GM12878 (cell line): ENCODE measurements around the gene SRRM3. TPM values are rescaled to one million over a fixed set of nuclear protein-coding genes. Genes with fewer than 3 reads are reported as not detected.
"Not testable (repeated sequence)": the region's sequence is repeated elsewhere in the genome, so short reads cannot be mapped to it uniquely, and the experiment has no call there.

Experiments
- ATAC-seq: fragments of 200-7000 bp; cut with Tn5 transposase; 3 replicates; pipeline ENCODE4 v1.9.1; 2020; ENCODE audit warnings: mild to moderate bottlenecking, moderate library complexity
- BruUV-seq: library from RNA; stranded (reverse); fragments of 400-500 nt; replicated peaks from 2 replicates; lab custom pipeline; 2021; lab: Mats Ljungman, UMichigan
- CTCF ChIA-PET: fragments of 300-600 bp; sonication (Branson Sonifier 250); formaldehyde crosslinking; extraction: SDS; loops from one replicate; lab custom pipeline; 2021; ENCODE audit warnings: inconsistent platforms; lab: Yijun Ruan, JAX
- POLR2A ChIA-PET: fragments of 350-600 bp; formaldehyde crosslinking; extraction: SDS; loops from one replicate; lab custom pipeline; 2021; ENCODE audit warnings: inconsistent platforms; lab: Charles Lee
- RAD21 ChIA-PET: fragments of 300-600 bp; sonication (Branson Sonifier 250); formaldehyde crosslinking; loops from one replicate; lab custom pipeline; 2023; ENCODE audit warnings: antibody characterized with exemption; ENCODE audit not compliant: unreplicated experiment; lab: Charles Lee
- SMC1A ChIA-PET: fragments of 300-600 bp; sonication (Branson Sonifier 250); formaldehyde crosslinking; loops from one replicate; lab custom pipeline; 2023; ENCODE audit not compliant: unreplicated experiment, uncharacterized antibody; lab: Charles Lee
- DNase-seq: peaks from one replicate; pipeline ENCODE4 v3.0.0-alpha.2; 2011; ENCODE audit warnings: low read depth, low spot score
- FAIRE-seq: peaks from 3 replicates; lab custom pipeline; 2011; peaks lifted over from hg19 to GRCh38; lab: Jason Lieb, UNC
- H2AFZ ChIP-seq: 2 replicates; pipeline ENCODE4 v1.6.0; 2011; ENCODE audit warnings: low read depth, low read length, control low read depth; ENCODE audit not compliant: control insufficient read depth
- H3K27ac ChIP-seq: 2 replicates; pipeline ENCODE4 v1.5.1; 2011; ENCODE audit warnings: control low read depth; ENCODE audit not compliant: control insufficient read depth, insufficient read depth
- H3K27me3 ChIP-seq, 2 experiments: replicated peaks in 1 of 2; 2 replicates each; pipeline versions ENCODE4 v1.6.0 to v1.6.1; 2011; ENCODE audit warnings: low read length in 1 of 2; ENCODE audit not compliant: control insufficient read depth in 2 of 2, insufficient read depth in 2 of 2
- H3K36me3 ChIP-seq, 2 experiments: 2 replicates each; pipeline ENCODE4 v1.5.1; 2011; ENCODE audit warnings: low read length in 1 of 2; ENCODE audit not compliant: control insufficient read depth in 2 of 2, insufficient read depth in 2 of 2
- H3K4me1 ChIP-seq: 2 replicates; pipeline ENCODE4 v1.6.1; 2011; ENCODE audit warnings: mild to moderate bottlenecking, low read length, moderate library complexity, mixed read lengths; ENCODE audit not compliant: control insufficient read depth, insufficient read depth
- H3K4me2 ChIP-seq: 2 replicates; pipeline ENCODE4 v1.6.0; 2011; ENCODE audit warnings: control low read depth; ENCODE audit not compliant: control insufficient read depth, insufficient read depth
- H3K4me3 ChIP-seq: fragments of 200-600 bp; sonication (generic); 2 replicates; pipeline ENCODE4 v1.5.1; 2016
- H3K79me2 ChIP-seq: 2 replicates; pipeline ENCODE4 v1.6.0; 2011; ENCODE audit warnings: low read length; ENCODE audit not compliant: control insufficient read depth, insufficient read depth
- H3K9ac ChIP-seq: 2 replicates; pipeline ENCODE4 v1.8.0; 2011; ENCODE audit warnings: low read length, control low read depth, mixed read lengths; ENCODE audit not compliant: control insufficient read depth, insufficient read depth
- H3K9me3 ChIP-seq: replicated peaks from 3 replicates; pipeline ENCODE4 v1.5.1; 2011; ENCODE audit warnings: mild to moderate bottlenecking, low read length; ENCODE audit not compliant: control insufficient read depth, insufficient read depth
- H4K20me1 ChIP-seq: 2 replicates; pipeline ENCODE4 v1.6.0; 2011; ENCODE audit not compliant: control insufficient read depth, insufficient read depth
- EZH2 ChIP-seq: IDR thresholded peaks from 2 replicates; pipeline ENCODE4 v1.6.1; 2012; ENCODE audit warnings: low read depth, mild to moderate bottlenecking, control low read depth, inconsistent platforms, low read length, borderline replicate concordance; ENCODE audit not compliant: control insufficient read depth
- NFYB ChIP-seq: IDR thresholded peaks from 2 replicates; pipeline ENCODE4 v1.6.1; 2011; ENCODE audit warnings: low read depth, mild to moderate bottlenecking, low read length, improper control_type of control experiment, moderate library complexity; ENCODE audit not compliant: insufficient read depth
- TCF12 ChIP-seq: IDR thresholded peaks from 2 replicates; pipeline ENCODE4 v1.6.1; 2011; ENCODE audit warnings: low read depth, mild to moderate bottlenecking, low read length
- ZNF24 ChIP-seq: fragments of 450-650 bp; IDR thresholded peaks from 2 replicates; pipeline ENCODE4 v1.6.1; 2017; ENCODE audit warnings: antibody characterized with exemption, mild to moderate bottlenecking
- WGBS: methylation state at CpG from one replicate; pipeline ENCODE4 v1.1.6; 2016; ENCODE audit warnings: low lambda C conversion rate; ENCODE audit not compliant: insufficient replicate concordance, insufficient coverage; ENCODE audit errors: missing lambda C conversion rate; 5-methylcytosine and 5-hydroxymethylcytosine counted together
- in situ Hi-C: fragments of 300-500 bp; cut with MboI; formaldehyde crosslinking; loops from 9 replicates; pipeline ENCODE4 v1.14.3; 2018; ENCODE audit warnings: mixed read lengths
- intact Hi-C: fragments of 100-400 bp; cut with micrococcal nuclease; formaldehyde crosslinking; loops from one replicate; pipeline ENCODE4 v1.14.2; 2022; ENCODE audit not compliant: unreplicated experiment
- polyA plus RNA-seq, 11 experiments: library from polyadenylated mRNA; depleted of rRNA in 4 of 11; unstranded in 6 of 11; stranded (reverse) in 5 of 11; fragments of >200 nt; fragmentation: Nextera tagmentation in 4 of 11; fragmentation: Illumina TruSeq in 1 of 11; extraction: Ambion mirVana in 4 of 11; extraction: Trizol in 1 of 11; gene quantifications; 1 replicate in 1 of 11; 2 replicates in 10 of 11; pipeline versions ENCODE4 v1.2.1 to v1.2.3, GENCODE V29; 2011 to 2016; ENCODE audit warnings: inconsistent platforms in 2 of 11, missing spikeins in 2 of 11, low read depth in 1 of 11
- total RNA-seq, 4 experiments: library from RNA; depleted of rRNA in 3 of 4; stranded (reverse); fragments of >200 nt in 3 of 4; fragmentation: Illumina TruSeq in 1 of 4; extraction: Trizol in 1 of 4; gene quantifications; 2 replicates each; pipeline versions ENCODE4 v1.2.1 to v1.2.3, GENCODE V29; 2013 to 2021
- TF ChIP-seq, protein P1 (sequence below): fragments of 450-650 bp; IDR thresholded peaks from 2 replicates; pipeline ENCODE4 v1.6.1; 2017; ENCODE audit warnings: antibody characterized with exemption, mild to moderate bottlenecking, moderate library complexity

Gene SRRM3
- total and polyA plus RNA-seq, 10 of the 15 experiments (the other 5 are each of a cell fraction or from before 2014, with no cell fraction given), result 0.03 to 0.15 (median 0.05) TPM; not detected in 6

DNA sequence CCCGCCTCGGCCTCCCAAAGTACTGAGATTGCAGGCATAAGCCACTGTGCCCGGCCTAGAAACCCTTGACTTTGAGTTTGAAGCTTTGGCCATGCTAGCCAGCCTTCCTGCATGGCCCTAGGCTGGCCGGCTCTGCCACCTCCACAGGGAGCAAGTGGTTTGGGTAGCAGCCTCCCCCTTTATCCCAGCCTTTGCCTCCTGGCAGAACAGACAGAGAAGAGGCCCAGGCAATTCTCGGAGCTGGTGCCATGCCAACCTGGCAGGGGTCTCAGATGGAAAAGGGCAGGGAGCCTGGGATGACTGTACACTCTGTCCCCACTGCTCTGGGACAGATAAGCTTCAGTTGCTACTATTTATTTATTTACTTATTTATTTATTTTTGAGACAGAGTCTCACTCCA is 39.4 kb downstream of the SRRM3 start (continued):
- TF ChIP-seq EZH2, result no peak
- TF ChIP-seq, all 136 proteins: peak for 0

DNA sequence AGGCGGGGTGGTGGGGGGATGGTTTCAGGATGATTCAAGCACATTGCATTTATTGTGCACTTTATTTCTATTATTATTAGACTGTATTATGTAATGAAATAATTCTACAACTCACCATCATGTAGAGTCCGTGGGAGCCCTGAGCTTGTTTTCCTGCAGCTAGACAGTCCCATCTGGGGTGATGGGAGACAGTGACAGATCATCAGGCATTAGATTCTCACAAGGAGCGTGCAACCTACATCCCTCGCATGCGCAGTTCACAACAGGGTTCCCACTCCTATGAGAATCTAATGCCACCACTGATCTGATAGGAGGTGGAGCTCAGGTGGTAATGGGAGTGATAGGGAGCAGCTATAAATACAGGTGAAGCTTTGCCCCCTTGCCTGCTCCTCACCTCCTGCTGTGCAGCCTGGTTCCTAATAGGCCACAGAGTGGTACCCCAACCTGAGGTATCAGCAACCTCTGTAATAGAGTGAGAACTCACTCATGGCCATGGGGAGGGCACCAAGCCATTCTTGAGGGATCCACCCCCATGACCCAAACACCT is 40.9 kb downstream of the SRRM3 start:
- H3K27me3 ChIP-seq, H3K4me3 ChIP-seq, H3K9me3 ChIP-seq, intact Hi-C loops, H3K9ac ChIP-seq, H3K79me2 ChIP-seq, RAD21 ChIA-PET, H3K4me2 ChIP-seq, POLR2A ChIA-PET, in situ Hi-C loops, CTCF ChIA-PET, ATAC-seq, H3K4me1 ChIP-seq, H2AFZ ChIP-seq, H3K27ac ChIP-seq, SMC1A ChIA-PET, BruUV-seq, H3K36me3 ChIP-seq, DNase-seq, FAIRE-seq, H4K20me1 ChIP-seq: not testable (repeated sequence)
- 29% methylated on average over 5 of the region's 5 CpGs for WGBS

DNA sequence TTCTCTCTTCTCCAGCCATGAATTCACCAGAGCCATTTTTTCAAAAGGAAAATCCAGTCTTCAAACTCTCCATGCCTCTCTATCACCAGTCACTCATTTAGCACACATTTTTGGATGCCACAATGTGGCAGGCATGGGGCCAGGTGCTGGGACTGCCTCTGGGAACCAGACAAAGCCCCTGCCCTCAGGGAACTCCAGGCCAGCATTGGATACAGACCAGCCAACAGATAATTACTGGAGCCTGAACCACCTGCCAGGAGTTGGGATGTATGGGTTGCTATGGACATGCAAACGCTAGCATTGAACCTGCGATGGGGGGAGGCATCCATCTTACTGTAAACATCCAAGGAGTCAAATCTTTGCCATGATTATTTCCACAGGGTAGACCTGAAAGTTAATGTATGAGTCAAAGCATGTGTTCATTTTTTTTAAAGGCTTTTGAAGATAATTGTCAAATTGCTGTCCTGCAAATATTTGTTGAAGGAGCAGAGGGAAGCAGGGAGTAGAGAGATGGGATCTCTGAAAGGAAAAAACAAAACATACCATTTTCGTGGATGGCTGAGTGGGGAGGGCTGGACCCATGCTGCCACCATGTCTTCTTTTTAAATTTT is 43.2 kb downstream of the SRRM3 start:
- ChIA-PET POLR2A (no interaction called here), SMC1A (no interaction called here), RAD21 (no interaction called here)
- Histone ChIP-seq H4K20me1 (no peaks in the 10 kb centered on the region), H3K79me2 (no peaks in the 10 kb centered on the region), H2AFZ (no peak overlapping the region), H3K27ac (no peak overlapping the region), H3K4me1 (no peaks in the 10 kb centered on the region), H3K4me3 (no peak overlapping the region), H3K9ac (no peak overlapping the region)
- no peak for DNase-seq
- intact Hi-C loops, result no loop called here
- ATAC-seq, result no peak
- no peak for TF ChIP-seq NFYB
- no peak for TF ChIP-seq TCF12
- TF ChIP-seq, protein P1, sequence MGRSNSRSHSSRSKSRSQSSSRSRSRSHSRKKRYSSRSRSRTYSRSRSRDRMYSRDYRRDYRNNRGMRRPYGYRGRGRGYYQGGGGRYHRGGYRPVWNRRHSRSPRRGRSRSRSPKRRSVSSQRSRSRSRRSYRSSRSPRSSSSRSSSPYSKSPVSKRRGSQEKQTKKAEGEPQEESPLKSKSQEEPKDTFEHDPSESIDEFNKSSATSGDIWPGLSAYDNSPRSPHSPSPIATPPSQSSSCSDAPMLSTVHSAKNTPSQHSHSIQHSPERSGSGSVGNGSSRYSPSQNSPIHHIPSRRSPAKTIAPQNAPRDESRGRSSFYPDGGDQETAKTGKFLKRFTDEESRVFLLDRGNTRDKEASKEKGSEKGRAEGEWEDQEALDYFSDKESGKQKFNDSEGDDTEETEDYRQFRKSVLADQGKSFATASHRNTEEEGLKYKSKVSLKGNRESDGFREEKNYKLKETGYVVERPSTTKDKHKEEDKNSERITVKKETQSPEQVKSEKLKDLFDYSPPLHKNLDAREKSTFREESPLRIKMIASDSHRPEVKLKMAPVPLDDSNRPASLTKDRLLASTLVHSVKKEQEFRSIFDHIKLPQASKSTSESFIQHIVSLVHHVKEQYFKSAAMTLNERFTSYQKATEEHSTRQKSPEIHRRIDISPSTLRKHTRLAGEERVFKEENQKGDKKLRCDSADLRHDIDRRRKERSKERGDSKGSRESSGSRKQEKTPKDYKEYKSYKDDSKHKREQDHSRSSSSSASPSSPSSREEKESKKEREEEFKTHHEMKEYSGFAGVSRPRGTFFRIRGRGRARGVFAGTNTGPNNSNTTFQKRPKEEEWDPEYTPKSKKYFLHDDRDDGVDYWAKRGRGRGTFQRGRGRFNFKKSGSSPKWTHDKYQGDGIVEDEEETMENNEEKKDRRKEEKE, result no peak
- no peak for TF ChIP-seq ZNF24
- TF ChIP-seq, all 136 proteins: peak for 0
- Histone ChIP-seq H3K27me3 (peaks cover 0 to 1% of the 10 kb centered on the region in 2 experiments; a peak in 1 of 4 replicates), H3K4me2 (no peak overlapping the region), H3K9me3 (no peaks in the 10 kb centered on the region), H3K36me3 (no peaks in the 10 kb centered on the region)
- FAIRE-seq, result no peak
- no TSS peak for BruUV-seq
- in situ Hi-C loops, result no loop called here
- 42% methylated on average over 3 of the region's 3 CpGs for WGBS
- CTCF ChIA-PET, result no interaction called here
